Endometrial microvascular endothelial cells (primary cell): ENCODE data around the gene HSF2BP. TPM values are rescaled to one million over a fixed set of nuclear protein-coding genes. Genes with fewer than 3 reads are reported as not detected.
"Not testable (repeated sequence)": the region's sequence is repeated elsewhere in the genome, so short reads cannot be mapped to it uniquely, and the experiment has no call there.

ENCODE experiments used
- in situ Hi-C: cut with HindIII; loops from 2 replicates; pipeline ENCODE4 v1.10.0; 2017; ENCODE audit warnings: low sequenced_read_pairs, low pct_unique_long_range_greater_than_20kb; ENCODE audit errors: inconsistent ontology term
- total RNA-seq: library from RNA; depleted of rRNA; stranded (reverse); fragments of >200 nt; gene quantifications from one replicate; pipeline ENCODE4 v1.2.3, GENCODE V29; 2015; ENCODE audit errors: inconsistent ontology term

HSF2BP gene
- total RNA-seq, 1 donor from 2014 or later = 0.37 TPM

DNA sequence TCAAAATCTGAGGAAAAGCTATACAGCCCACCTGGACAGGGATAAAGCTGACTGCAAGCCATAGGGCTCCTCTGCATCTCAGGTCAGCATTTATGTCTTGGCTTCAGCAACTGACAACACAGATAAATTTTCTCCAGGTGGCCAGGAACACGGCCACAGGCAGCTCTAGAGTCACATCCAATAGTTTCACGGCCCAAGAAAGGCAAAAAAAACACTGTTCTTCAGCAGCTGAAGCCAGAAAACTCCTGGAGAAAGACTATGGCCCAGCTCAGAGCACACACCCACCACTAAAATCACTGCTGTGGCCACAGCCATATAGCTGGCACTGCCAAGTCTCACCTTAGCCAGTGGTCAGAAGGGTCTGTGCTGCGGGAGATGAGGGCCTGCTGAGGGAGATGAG is 77.8 kb downstream of the HSF2BP start:
- in situ Hi-C loops = no loop called here

GRCh38 chr21:43578677-43579303 is 80.5 kb downstream of the HSF2BP start:
- in situ Hi-C loops = no loop called here

DNA sequence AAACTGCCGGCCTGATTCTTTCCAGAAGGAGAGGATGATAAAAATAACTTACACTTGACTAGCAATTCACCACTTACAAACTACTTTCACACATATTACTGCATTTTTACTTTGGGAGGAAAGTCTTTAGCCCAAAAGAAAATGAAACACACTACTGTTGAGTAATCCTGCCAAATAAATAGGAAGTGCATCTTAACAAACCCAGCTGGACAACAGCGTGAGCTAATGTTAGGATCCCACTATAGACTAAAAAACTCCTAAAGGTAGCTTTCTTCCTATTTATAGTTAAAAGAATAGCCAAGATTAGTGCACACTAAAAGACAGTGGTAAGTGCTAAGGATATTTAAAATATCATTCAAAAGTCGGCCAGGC is 83.8 kb downstream of the HSF2BP start:
- in situ Hi-C loops = no loop called here

DNA sequence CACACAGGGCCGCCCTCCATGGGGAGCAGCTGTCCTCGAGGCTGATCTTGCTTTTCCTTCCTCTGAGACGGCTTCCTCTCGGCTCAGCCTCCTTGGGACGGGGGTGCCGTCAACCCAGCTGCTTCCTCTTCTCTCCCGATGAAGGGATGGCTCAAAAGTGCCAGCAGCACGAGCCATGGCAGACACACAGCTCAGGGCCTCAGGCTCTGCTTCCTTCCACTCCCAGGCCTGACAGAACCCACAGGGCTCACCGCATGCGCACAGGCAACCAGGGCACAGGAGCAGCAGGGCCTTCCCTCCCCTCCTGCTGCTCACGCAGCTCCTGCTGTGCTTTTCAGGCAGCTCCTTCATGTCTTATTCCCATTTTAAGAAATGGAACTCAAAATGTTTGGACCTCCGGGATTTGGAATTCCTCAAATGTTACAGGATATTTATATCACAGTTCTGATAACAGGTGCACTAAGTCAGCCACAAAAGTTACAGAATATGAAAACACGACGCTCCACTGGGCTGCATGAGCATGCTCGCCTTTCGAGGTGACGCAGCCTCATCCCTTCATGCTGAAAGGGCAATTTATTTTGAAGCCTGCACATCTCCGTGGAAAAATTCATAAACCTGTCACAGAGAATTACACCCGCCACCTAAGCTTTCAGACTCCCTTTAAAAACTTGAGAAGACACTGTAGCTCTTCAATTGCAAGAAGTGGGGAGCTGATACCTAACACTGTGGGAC is 84.4 kb downstream of the HSF2BP start:
- in situ Hi-C loops = no loop called here

- in situ Hi-C loops = no loop called here
These were observed 85.4 kb downstream of the HSF2BP start for GRCh38 chr21:43573921-43574320.

- in situ Hi-C loops = no loop called here
These were observed 86.8 kb downstream of the HSF2BP start for GRCh38 chr21:43572446-43572845.

DNA sequence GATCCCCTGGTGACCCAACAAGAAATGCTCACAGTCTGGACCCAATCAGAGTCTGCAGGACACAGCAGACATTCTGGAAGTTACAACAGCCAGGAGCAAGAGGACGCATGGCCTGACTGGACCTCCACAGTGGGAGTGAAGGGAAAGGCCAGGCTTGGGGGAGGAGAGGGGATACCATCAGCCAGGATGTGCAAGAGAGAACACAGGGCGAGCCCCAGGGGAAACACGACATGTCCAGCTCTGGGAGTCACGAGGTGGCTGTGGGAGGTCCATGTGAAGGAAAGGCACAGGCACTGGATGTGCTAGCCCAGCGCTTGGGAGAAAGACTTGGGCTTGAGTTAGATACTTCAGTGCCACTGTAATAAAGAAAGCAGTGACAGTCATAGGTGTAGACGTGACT is 87.3 kb downstream of the HSF2BP start:
- in situ Hi-C loops = no loop called here

DNA sequence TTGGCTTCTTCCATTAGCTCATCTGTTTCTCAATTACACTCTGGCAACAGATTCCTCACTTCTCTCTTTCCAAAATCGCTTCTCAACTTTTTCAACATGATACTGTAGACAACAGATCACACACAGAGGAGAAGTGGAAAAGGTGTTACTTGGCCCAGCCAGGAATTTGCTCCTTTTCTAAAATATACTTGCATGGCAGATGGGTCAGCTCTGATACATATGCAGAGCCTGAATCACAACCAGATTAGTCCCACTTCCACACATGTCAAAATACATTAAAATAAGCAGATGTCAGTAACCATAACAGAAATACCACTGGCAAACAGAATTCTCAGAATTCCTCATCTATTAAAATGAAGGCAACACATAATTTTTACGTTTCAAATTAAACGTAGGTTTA is 89.1 kb downstream of the HSF2BP start:
- in situ Hi-C loops = not testable (repeated sequence)

GRCh38 chr21:43562451-43562850 is 96.8 kb downstream of the HSF2BP start:
- in situ Hi-C loops = not testable (repeated sequence)

DNA sequence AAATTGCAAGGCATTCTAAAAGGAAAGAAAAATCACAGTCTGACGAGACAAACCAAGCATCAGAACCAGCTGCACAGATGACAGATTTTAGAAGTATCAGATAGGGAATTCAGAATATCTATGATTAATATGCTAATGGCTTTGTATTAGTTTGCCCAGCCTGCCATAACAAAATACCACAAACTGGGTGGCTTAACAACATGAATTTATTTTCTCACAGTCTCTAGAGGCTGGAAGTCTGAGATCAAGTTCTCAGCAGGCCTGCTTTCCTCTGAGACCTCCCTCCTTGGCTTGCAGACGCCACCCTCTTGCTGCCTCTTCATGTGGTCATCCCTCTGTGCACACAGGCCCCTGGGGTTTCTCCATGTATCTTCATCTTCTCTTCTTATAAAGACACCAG is 118.7 kb downstream of the HSF2BP start:
- in situ Hi-C loops = not testable (repeated sequence)

DNA sequence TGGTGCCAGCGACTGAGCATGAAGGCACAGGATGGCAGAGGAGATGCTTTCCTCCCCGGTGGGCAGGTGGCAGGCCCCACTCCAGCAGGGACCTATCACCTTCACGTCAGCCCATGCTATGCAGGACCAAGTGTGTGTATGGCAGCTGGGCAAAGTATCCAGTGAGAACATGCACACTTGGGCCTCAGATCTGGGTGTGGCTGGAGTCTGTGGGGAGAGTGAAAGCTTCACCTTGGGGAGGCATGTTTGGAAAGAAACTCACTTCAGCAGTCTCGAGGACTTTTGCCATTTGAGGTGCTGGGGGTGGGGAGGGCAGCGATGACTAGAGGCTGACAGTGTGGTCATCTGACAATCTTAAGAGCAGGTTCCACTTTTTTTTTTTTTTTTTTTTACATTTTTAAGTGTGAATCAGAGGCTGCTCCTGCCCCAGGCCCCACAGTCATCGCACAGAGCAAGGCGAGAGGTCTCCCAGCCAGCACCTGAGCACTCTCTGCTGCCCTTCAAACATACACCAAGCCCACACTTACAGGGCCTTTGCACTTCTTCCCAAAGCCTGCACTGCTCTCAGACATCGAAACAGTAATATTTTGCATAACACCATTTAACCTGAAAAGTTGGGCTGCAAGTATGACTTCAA is 136.7 kb downstream of the HSF2BP start:
- in situ Hi-C loops = not testable (repeated sequence)

DNA sequence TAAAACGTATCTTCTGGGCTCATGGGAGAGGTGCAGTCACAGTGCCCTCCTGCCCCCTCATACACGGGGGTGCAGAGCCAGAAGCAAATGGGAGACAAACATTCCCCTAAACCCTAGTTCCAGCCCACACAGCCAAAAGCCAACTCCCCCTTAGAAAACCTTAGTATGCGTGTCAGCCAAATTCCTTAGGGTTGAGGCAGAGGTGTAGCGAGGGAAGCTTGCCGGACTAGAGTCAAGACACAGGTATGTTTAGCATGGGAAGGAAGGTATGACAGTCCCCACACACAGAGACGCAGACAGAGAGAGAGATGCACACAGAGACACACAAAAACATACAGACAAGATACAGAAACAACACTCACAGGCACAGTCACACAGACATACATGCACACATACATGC is 141.6 kb downstream of the HSF2BP start:
- in situ Hi-C loops = not testable (repeated sequence)

- in situ Hi-C loops = not testable (repeated sequence)
These were observed 142.2 kb downstream of the HSF2BP start for GRCh38 chr21:43516860-43517627.

DNA sequence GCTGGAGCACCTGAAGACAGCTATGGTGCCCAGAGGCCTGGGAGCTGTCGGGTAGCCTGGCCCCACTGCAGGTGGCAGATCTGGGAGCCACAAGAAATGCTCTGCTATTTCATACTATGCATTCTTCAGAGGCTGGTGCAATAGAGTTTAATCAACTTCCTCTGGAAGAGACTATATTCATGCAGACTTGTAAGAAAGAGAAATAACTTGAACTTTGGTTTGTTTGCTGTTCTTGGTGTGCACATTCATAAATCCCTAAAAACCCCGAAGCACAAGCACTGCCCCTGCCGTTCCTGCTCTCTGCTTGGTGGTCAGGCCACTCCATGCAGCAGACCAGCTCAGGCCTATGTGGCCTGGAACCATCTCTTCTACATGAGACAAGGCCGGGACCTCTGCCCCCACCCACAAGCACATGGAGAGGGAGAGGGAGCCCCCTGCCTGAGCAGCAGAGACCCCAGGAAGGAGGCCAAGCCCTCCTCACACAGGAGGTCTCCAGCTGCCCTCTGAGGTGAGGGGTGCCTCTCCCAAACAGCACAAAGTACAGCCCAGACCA is 142.9 kb downstream of the HSF2BP start:
- in situ Hi-C loops = not testable (repeated sequence)

- in situ Hi-C loops = not testable (repeated sequence)
These were observed 144.5 kb downstream of the HSF2BP start for GRCh38 chr21:43514834-43515233.

DNA sequence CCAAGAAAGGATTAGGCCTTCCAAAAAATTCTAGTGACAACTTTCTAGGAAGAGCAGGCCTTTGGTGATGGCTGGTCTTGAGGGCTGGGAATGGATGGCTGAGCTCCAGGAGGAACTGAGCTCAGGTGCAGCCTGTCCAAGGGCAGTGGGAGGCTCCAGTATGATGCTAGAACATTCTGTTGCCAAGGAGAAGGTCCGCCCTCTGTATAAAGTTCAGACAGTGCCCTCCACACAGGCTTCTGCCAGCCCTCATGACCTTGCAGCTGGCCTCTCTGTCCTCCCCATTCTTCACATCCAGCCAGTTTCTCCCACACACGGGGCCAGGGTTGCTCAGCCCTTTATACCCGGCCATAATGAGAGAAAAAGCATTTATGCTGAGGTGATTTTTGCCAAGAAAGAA is 146.3 kb downstream of the HSF2BP start:
- in situ Hi-C loops = not testable (repeated sequence)

- in situ Hi-C loops = not testable (repeated sequence)
These were observed 148.1 kb downstream of the HSF2BP start for GRCh38 chr21:43511209-43511608.

GRCh38 chr21:43510669-43511068 is 148.6 kb downstream of the HSF2BP start:
- in situ Hi-C loops = not testable (repeated sequence)

- in situ Hi-C loops = not testable (repeated sequence)
These were observed 155.4 kb downstream of the HSF2BP start for GRCh38 chr21:43503892-43504291.
